KMS-11 (cell line): ENCODE measurements around the gene ALKAL2.

Source experiments
- H2AFZ ChIP-seq: fragments of 200-600 bp; sonication (generic); 2 replicates; pipeline ENCODE4 v1.6.1; 2016; ENCODE audit warnings: antibody characterized with exemption, mixed run types, low read depth
- H3K27ac ChIP-seq: fragments of 200-600 bp; sonication (generic); 2 replicates; pipeline ENCODE4 v1.6.1; 2016; ENCODE audit warnings: mild to moderate bottlenecking, mixed run types
- H3K27me3 ChIP-seq: fragments of 200-600 bp; sonication (generic); 2 replicates; pipeline ENCODE4 v1.6.1; 2017; ENCODE audit warnings: mild to moderate bottlenecking, low read depth, mixed run types, moderate library complexity; ENCODE audit not compliant: insufficient read depth
- H3K36me3 ChIP-seq: fragments of 200-600 bp; sonication (generic); 2 replicates; pipeline ENCODE4 v1.6.1; 2017; ENCODE audit warnings: mild to moderate bottlenecking, mixed run types; ENCODE audit not compliant: insufficient read depth
- H3K4me1 ChIP-seq: fragments of 200-600 bp; sonication (generic); 2 replicates; pipeline ENCODE4 v1.6.1; 2016; ENCODE audit warnings: mild to moderate bottlenecking, low read depth, mixed run types; ENCODE audit not compliant: poor library complexity, severe bottlenecking
- H3K4me2 ChIP-seq: fragments of 200-600 bp; sonication (generic); 2 replicates; pipeline ENCODE4 v1.7.0; 2016; ENCODE audit warnings: mild to moderate bottlenecking, mixed run types
- H3K4me3 ChIP-seq: fragments of 200-600 bp; sonication (generic); IDR thresholded peaks from 2 replicates; pipeline ENCODE4 v1.6.1; 2017; ENCODE audit warnings: low read depth, low read length, mixed read lengths; ENCODE audit not compliant: insufficient read depth
- H3K79me2 ChIP-seq: fragments of 200-600 bp; sonication (generic); 2 replicates; pipeline ENCODE4 v1.6.1; 2016; ENCODE audit warnings: low read depth, mixed run types; ENCODE audit not compliant: insufficient read depth
- H3K9ac ChIP-seq: fragments of 200-600 bp; sonication (generic); 2 replicates; pipeline ENCODE4 v1.6.1; 2016; ENCODE audit warnings: mild to moderate bottlenecking, mixed run types
- H4K20me1 ChIP-seq: fragments of 200-600 bp; sonication (generic); 2 replicates; pipeline ENCODE4 v1.6.1; 2016; ENCODE audit warnings: mild to moderate bottlenecking, mixed run types; ENCODE audit not compliant: insufficient read depth
- TF ChIP-seq, protein P1 (sequence below): fragments of 200-600 bp; sonication (generic); conservative IDR thresholded peaks from 2 replicates; pipeline ENCODE4 v1.6.1; 2017; ENCODE audit warnings: low read depth, mild to moderate bottlenecking, antibody characterized with exemption, low read length, moderate library complexity, mixed read lengths

ALKAL2 gene

DNA sequence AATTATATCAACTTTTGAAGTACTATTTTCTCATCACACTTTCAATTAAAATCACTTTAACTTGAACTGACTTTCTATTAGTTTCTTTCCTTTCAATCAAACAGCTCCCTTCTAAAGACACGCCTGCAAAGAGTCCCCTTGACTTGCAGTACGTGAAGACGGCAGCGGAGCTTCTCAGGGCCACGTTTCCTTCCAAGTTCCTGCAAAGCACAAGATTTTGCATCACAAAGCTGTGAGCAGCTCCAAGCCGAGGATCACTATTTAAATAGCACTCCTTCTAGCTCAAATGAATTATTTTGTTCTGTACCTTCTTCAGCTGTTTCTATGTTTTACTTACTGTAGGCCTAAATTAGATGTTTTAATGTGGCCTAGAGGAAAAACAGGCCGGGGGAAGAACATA is 54.9 kb downstream of the ALKAL2 start:
- Histone ChIP-seq H4K20me1 (no peaks in the 10 kb centered on the region), H3K36me3 (no peaks in the 10 kb centered on the region; the same call in 1 of the 2 replicates), H3K4me1 (no peaks in the 10 kb centered on the region), H3K9ac (no peak overlapping the region), H2AFZ (no peak overlapping the region), H3K79me2 (no peaks in the 10 kb centered on the region), H3K27me3 (no peaks in the 10 kb centered on the region), H3K4me2 (no peak overlapping the region), H3K4me3 (no peak overlapping the region), H3K27ac (no peak overlapping the region)
- TF ChIP-seq, protein P1, sequence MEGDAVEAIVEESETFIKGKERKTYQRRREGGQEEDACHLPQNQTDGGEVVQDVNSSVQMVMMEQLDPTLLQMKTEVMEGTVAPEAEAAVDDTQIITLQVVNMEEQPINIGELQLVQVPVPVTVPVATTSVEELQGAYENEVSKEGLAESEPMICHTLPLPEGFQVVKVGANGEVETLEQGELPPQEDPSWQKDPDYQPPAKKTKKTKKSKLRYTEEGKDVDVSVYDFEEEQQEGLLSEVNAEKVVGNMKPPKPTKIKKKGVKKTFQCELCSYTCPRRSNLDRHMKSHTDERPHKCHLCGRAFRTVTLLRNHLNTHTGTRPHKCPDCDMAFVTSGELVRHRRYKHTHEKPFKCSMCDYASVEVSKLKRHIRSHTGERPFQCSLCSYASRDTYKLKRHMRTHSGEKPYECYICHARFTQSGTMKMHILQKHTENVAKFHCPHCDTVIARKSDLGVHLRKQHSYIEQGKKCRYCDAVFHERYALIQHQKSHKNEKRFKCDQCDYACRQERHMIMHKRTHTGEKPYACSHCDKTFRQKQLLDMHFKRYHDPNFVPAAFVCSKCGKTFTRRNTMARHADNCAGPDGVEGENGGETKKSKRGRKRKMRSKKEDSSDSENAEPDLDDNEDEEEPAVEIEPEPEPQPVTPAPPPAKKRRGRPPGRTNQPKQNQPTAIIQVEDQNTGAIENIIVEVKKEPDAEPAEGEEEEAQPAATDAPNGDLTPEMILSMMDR: no peak

DNA sequence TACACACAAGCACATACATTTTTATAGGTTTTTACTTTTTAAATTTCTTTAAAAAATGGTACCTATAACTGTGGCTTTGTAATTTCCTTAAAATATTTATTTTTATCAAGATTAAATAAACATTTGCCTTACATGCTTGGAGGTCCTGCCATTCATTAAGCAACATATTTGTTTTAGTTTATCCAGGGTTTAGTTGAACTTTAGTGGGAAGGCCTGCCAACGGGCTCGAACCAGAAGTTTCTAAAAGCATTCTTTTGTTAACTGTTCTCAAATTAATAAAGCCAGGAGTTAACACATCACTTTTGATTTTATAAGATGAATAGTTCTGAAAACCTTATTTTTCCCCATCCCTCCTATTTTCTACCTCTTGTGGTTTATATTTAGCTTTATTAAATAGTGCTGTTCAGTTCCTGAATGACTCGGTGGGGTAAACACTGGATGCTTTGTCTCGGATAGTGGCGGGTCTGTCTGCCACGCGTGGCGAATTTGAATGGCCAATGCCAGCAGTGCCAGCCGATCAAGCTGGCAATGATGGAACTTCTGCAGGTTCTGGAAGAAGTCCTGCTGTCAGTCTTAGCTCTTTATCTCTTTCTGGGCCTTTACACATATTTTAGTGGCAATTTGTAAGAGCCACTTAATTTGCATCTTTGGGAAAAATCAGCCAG is 56.2 kb downstream of the ALKAL2 start:
- H3K36me3 ChIP-seq: no peaks in the 10 kb centered on the region; the same call in 1 of the 2 replicates
- no peaks in the 10 kb centered on the region for H3K4me1 ChIP-seq
- no peak overlapping the region for H2AFZ ChIP-seq
- H3K4me3 ChIP-seq: no peak overlapping the region
- H3K9ac ChIP-seq: no peak overlapping the region
- no peak overlapping the region for H3K4me2 ChIP-seq
- TF ChIP-seq, protein P1: no peak
- H3K79me2 ChIP-seq: no peaks in the 10 kb centered on the region
- no peaks in the 10 kb centered on the region for H4K20me1 ChIP-seq
- no peaks in the 10 kb centered on the region for H3K27me3 ChIP-seq
- no peak overlapping the region for H3K27ac ChIP-seq
